T-helper 2 cell treated with Interferon-gamma antibody and Interleukin-4, amounts not matched to agents 100 ng/mL and 5 ng/mL, for 36 hours (primary cell): ENCODE data around the gene ZNF765. TPM values are rescaled to one million over a fixed set of nuclear protein-coding genes. Genes with fewer than 3 reads are reported as not detected.
"Not testable (repeated sequence)": the region's sequence is repeated elsewhere in the genome, so short reads cannot be mapped to it uniquely, and the experiment has no call there.

Experiments used
- intact Hi-C: fragments of 100-400 bp; cut with micrococcal nuclease; formaldehyde crosslinking; loops from one replicate; pipeline ENCODE4 v1.15.1; 2023
- total RNA-seq: library from RNA; stranded (reverse); gene quantifications from 2 replicates; pipeline ENCODE4 v1.2.3, GENCODE V29; 2022

The ZNF765 gene
- total RNA-seq, 1 donor from 2014 or later, result 11.1 TPM

DNA sequence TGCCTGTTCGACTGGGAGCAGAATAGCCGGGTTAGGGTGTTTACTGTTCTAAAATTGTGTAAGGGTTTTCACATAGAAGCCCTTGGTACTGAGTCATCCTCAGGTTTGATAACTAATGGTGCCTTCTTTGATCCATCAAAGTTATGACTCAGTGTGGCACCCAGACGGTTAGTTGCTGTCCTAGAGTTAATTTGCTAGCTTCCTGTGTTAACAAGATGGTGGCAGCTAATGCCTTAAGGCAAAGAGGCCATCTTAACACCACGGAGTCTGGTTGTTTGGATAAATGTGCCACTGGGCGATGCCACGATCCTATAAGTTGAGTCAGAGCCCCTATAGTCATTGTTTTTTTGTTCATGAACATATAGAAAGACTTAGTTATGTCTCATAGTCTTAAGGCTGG is 80.5 kb downstream of the ZNF765 start:
- intact Hi-C loops, result not testable (repeated sequence)

Other genes with a start within 250 kb of the ZNF765 start
- 7.8 and 8.1 TPM in 2 replicates for gene ZNF347, start 236.1 kb upstream of the ZNF765 start, total RNA-seq
- gene ZNF665, start 201.8 kb upstream of the ZNF765 start, total RNA-seq, result 2.7 and 3.3 TPM in 2 replicates
- gene ZNF677, start 140.3 kb upstream of the ZNF765 start, total RNA-seq, result 1.7 and 2.7 TPM in 2 replicates
- not detected in 2 replicates for gene VN1R2, start 136.9 kb upstream of the ZNF765 start, total RNA-seq
- gene VN1R4, start 127.4 kb upstream of the ZNF765 start, total RNA-seq, result not detected in 2 replicates
- 8.9 and 9.6 TPM in 2 replicates for gene ZNF845, start 61.4 kb upstream of the ZNF765 start, total RNA-seq
- gene ZNF525, start 29.4 kb upstream of the ZNF765 start, total RNA-seq, result 14.1 and 15.1 TPM in 2 replicates
- gene ZNF761, start 36.8 kb downstream of the ZNF765 start, total RNA-seq, result 11.4 and 11.7 TPM in 2 replicates
- gene ZNF813, start 72.6 kb downstream of the ZNF765 start, total RNA-seq, result 2.8 and 3.1 TPM in 2 replicates
- 14.6 and 16.5 TPM in 2 replicates for gene ZNF331, start 143.0 kb downstream of the ZNF765 start, total RNA-seq
- gene DPRX, start 236.8 kb downstream of the ZNF765 start, total RNA-seq, result not detected in 2 replicates